Measurements from ENCODE around the gene USP32. TPM values are rescaled to one million over a fixed set of nuclear protein-coding genes. Genes with fewer than 3 reads are reported as not detected.

Gene USP32
- total and polyA plus RNA-seq, 2 of the 8 experiments (the other 6 are each of a cell fraction or from before 2014, with no cell fraction given), result 29.6 to 112 TPM

DNA sequence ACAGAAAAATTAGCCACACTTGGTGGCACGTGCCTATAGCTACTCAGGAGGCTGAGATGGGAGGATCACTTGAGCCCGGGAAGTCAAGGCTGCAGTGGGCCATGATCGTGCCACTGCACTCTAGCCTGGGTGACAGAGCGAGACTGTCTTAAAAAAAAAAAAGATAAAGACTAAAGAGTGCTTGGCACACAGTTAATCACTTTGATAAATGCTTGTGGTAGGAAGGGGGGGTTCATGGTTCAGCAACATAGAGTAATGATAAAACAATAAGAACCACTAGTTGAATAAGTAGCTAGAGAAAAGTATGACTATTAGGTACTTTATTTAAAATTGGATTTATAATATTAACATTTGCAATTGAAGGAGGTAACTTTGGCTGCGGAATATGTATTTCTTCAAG, 43.3 kb downstream of the USP32 start (continued):
- no peak for TF ChIP-seq POU5F1 (IDR thresholded peaks at IDR 0.05; ENCODE audit: low read depth, low read length)
- no peak for TF ChIP-seq RXRA (IDR thresholded peaks at IDR 0.05; ENCODE audit: insufficient read depth, low read depth, low read length)
